Stimulated activated CD4-positive, alpha-beta T cell treated with anti-CD3 and anti-CD28 coated beads, Interleukin-4, amount 100 ng/mL, for 1 hour (primary cell): ENCODE measurements around the gene SINHCAF.
"Not testable (repeated sequence)": the region's sequence is repeated elsewhere in the genome, so short reads cannot be mapped to it uniquely, and the experiment has no call there.

Source experiments
- DNase-seq: peaks from one replicate; pipeline ENCODE4 v3.0.0-alpha.2; 2020

SINHCAF gene

GRCh38 chr12:31325877-31326631 is at the start of gene SINHCAF:
Gene SINHCAF, minus strand, starts transcription at chr12:31326150. Its CDS starts 27,946 bp downstream, at chr12:31298204.
- peak; percentile 100 for DNase-seq

GRCh38 chr12:31375422-31375821 is 49.5 kb upstream of the SINHCAF start:
- DNase-seq = not testable (repeated sequence)

- no peak for DNase-seq
These were observed 45.3 kb upstream of the SINHCAF start for GRCh38 chr12:31371256-31371620.

- no peak for DNase-seq
These were observed 44.7 kb upstream of the SINHCAF start for GRCh38 chr12:31370531-31371255.

- no peak for DNase-seq
These were observed 44.0 kb upstream of the SINHCAF start for GRCh38 chr12:31369712-31370521.

GRCh38 chr12:31368666-31369361 is 42.9 kb upstream of the SINHCAF start:
- no peak for DNase-seq

- no peak for DNase-seq
These were observed 40.2 kb upstream of the SINHCAF start for GRCh38 chr12:31366104-31366621.

GRCh38 chr12:31363831-31364230 is 37.9 kb upstream of the SINHCAF start:
- DNase-seq = no peak

- no peak for DNase-seq
These were observed 37.5 kb upstream of the SINHCAF start for GRCh38 chr12:31363416-31363809.

GRCh38 chr12:31362759-31363415 is 36.9 kb upstream of the SINHCAF start:
- DNase-seq = peak; percentile 2

- no peak for DNase-seq
These were observed 36.3 kb upstream of the SINHCAF start for GRCh38 chr12:31362115-31362758.

GRCh38 chr12:31361730-31362114 is 35.8 kb upstream of the SINHCAF start:
- DNase-seq = no peak

GRCh38 chr12:31355747-31356107 is 29.8 kb upstream of the SINHCAF start:
- no peak for DNase-seq

GRCh38 chr12:31353750-31354708 is 28.1 kb upstream of the SINHCAF start:
- DNase-seq = no peak

GRCh38 chr12:31346267-31346666 is 20.3 kb upstream of the SINHCAF start:
- DNase-seq = no peak

- no peak for DNase-seq
These were observed 17.2 kb upstream of the SINHCAF start for GRCh38 chr12:31343139-31343538.

- no peak for DNase-seq
These were observed 16.3 kb upstream of the SINHCAF start for GRCh38 chr12:31342286-31342685.

GRCh38 chr12:31339831-31340622 is 14.1 kb upstream of the SINHCAF start:
- DNase-seq = no peak

- DNase-seq = no peak
These were observed 12.0 kb upstream of the SINHCAF start for GRCh38 chr12:31337952-31338351.

- DNase-seq = no peak
These were observed 5.3 kb upstream of the SINHCAF start for GRCh38 chr12:31331242-31331641.
